ENCODE results near the gene NKD1.

GRCh38 chr16:50555952-50556673 is 7.9 kb downstream of the NKD1 start:
- no peak for TF ChIP-seq CTCF (IDR thresholded peaks at IDR 0.05)
- no peak for TF ChIP-seq POLR2AphosphoS5 (IDR thresholded peaks at IDR 0.05)
- TF ChIP-seq POLR2A (IDR thresholded peaks at IDR 0.05): no peak
